ENCODE results near the gene EID1. TPM values are rescaled to one million over a fixed set of nuclear protein-coding genes. Genes with fewer than 3 reads are reported as not detected.

Gene EID1
- total and polyA plus RNA-seq, 2 experiments from 2014 or later = 218 to 228 TPM

DNA sequence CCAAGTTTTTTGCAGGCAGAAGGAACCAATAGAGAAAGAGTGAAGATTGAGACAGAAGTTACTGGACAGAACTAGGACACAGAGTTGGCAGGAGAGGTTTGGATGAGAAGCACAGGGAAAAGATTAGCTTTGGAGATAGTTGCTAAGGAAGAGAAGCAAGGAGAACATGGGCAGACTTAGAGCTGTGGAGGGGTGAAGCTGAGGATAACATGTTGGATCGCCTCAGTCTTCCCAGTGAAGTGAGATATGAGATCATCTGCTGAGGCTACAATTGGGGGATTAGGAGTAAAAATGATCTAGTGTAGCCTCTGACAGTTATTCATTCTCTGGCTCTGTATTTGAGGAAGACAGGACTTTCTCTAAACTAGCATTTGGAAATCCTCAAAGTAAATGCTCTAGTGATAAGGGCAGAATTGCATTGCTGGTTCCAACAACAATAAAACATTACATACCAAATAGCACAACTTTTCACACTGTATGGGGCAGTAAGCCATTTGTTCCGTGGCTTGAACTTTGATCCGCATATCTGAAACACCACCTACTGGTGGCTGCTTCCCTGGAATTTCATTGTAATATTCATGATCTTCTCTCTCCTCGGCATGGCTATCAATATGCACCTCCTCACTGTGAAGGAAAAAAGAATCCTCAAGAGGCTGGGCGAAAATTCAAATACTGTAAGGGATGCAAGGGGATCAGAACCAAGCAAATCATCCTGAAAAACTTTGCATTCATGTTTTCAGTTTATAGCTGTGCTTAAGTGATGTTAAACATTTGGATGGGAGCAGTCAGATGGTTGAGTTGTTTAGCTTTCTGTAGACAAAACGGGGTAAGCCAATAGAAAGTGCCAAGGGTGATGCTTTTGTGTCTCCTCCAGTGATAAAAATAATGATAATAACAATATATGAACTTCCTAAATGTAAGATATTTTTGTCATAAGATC is 22.2 kb upstream of the EID1 start:
- H2AFZ ChIP-seq = no peak overlapping the region
- H3K4me2 ChIP-seq = peak overlapping the region; percentile 57
- no peaks in the 10 kb centered on the region for H3K36me3 ChIP-seq (replicated peaks; ENCODE audit: insufficient read depth, low read depth)
- TF ChIP-seq, protein P1, sequence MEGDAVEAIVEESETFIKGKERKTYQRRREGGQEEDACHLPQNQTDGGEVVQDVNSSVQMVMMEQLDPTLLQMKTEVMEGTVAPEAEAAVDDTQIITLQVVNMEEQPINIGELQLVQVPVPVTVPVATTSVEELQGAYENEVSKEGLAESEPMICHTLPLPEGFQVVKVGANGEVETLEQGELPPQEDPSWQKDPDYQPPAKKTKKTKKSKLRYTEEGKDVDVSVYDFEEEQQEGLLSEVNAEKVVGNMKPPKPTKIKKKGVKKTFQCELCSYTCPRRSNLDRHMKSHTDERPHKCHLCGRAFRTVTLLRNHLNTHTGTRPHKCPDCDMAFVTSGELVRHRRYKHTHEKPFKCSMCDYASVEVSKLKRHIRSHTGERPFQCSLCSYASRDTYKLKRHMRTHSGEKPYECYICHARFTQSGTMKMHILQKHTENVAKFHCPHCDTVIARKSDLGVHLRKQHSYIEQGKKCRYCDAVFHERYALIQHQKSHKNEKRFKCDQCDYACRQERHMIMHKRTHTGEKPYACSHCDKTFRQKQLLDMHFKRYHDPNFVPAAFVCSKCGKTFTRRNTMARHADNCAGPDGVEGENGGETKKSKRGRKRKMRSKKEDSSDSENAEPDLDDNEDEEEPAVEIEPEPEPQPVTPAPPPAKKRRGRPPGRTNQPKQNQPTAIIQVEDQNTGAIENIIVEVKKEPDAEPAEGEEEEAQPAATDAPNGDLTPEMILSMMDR (IDR thresholded peaks at IDR 0.05; ENCODE audit: poor library complexity) = peak; percentile 51
- TF ChIP-seq EZH2 (IDR thresholded peaks at IDR 0.05; ENCODE audit: borderline replicate concordance) = no peak
- TF ChIP-seq EZH2phosphoT487 (IDR thresholded peaks at IDR 0.05; ENCODE audit: low read depth, severe bottlenecking, unreplicated experiment) = no peak
- peak; percentile 49 for DNase-seq (ENCODE audit: low spot score)
- 25% methylated on average over 6 of the region's 6 CpGs for WGBS (ENCODE audit: low lambda C conversion rate, missing lambda C conversion rate)
- H4K20me1 ChIP-seq (ENCODE audit: insufficient read depth, poor library complexity, severe bottlenecking) = no peaks in the 10 kb centered on the region
- H3K4me3 ChIP-seq = no peak overlapping the region
- H3K9me3 ChIP-seq (ENCODE audit: low read depth) = no peaks in the 10 kb centered on the region
- H3K27ac ChIP-seq = peak overlapping the region; percentile 14
- H3K79me2 ChIP-seq = no peaks in the 10 kb centered on the region
- H3K27me3 ChIP-seq = no peaks in the 10 kb centered on the region
- no peaks in the 10 kb centered on the region for H3K9me2 ChIP-seq (replicated peaks; ENCODE audit: insufficient read depth)
- peaks cover 7% of the 10 kb centered on the region for H3K4me1 ChIP-seq (ENCODE audit: insufficient read depth)

GRCh38 chr15:48856942-48857341 is 21.0 kb upstream of the EID1 start:
- Histone ChIP-seq H3K9me3 (ENCODE audit: low read depth) (no peaks in the 10 kb centered on the region), H3K79me2 (no peaks in the 10 kb centered on the region), H3K4me2 (peak overlapping the region; percentile 57), H3K27me3 (no peaks in the 10 kb centered on the region), H3K9me2 (replicated peaks; ENCODE audit: insufficient read depth) (no peaks in the 10 kb centered on the region), H4K20me1 (ENCODE audit: insufficient read depth, poor library complexity, severe bottlenecking) (no peaks in the 10 kb centered on the region), H2AFZ (no peak overlapping the region), H3K4me3 (no peak overlapping the region), H3K27ac (peak overlapping the region; percentile 25), H3K36me3 (replicated peaks; ENCODE audit: insufficient read depth, low read depth) (no peaks in the 10 kb centered on the region), H3K4me1 (ENCODE audit: insufficient read depth) (peaks cover 7% of the 10 kb centered on the region)
- no peak for TF ChIP-seq EZH2 (IDR thresholded peaks at IDR 0.05; ENCODE audit: borderline replicate concordance)
- TF ChIP-seq EZH2phosphoT487 (IDR thresholded peaks at IDR 0.05; ENCODE audit: low read depth, severe bottlenecking, unreplicated experiment) = no peak
- TF ChIP-seq, protein P1 (IDR thresholded peaks at IDR 0.05; ENCODE audit: poor library complexity) = no peak
- no peak for DNase-seq (ENCODE audit: low spot score)
- WGBS (ENCODE audit: low lambda C conversion rate, missing lambda C conversion rate) = 28% methylated on average over 2 of the region's 2 CpGs

DNA sequence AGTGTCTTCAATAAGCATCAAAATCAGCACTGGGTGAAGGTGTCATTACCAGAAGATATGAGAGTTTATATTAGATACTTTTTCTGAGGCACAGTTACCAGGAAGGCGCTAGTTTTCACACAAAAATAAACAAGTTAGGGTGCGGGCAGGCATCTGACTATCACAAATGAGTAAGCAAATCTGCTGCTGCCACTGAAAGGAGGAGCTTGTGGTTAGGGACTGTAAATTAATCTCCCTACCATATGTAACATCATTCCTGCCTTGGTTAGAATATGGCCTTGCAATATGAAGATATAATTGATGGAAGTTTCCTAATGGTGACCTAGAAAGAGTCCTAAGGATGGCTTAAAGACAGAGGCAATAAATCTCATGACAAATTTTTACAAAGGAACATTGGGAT is 19.5 kb upstream of the EID1 start:
- H3K9me2 ChIP-seq (replicated peaks; ENCODE audit: insufficient read depth) = no peaks in the 10 kb centered on the region
- H3K27ac ChIP-seq = no peak overlapping the region
- no peaks in the 10 kb centered on the region for H3K27me3 ChIP-seq
- H3K4me1 ChIP-seq (ENCODE audit: insufficient read depth) = peaks cover 7% of the 10 kb centered on the region
- H3K4me2 ChIP-seq = no peak overlapping the region
- no peak overlapping the region for H3K4me3 ChIP-seq
- H3K36me3 ChIP-seq (replicated peaks; ENCODE audit: insufficient read depth, low read depth) = no peaks in the 10 kb centered on the region
- no peaks in the 10 kb centered on the region for H3K9me3 ChIP-seq (ENCODE audit: low read depth)
- no peak for DNase-seq (ENCODE audit: low spot score)
- H3K79me2 ChIP-seq = no peaks in the 10 kb centered on the region
- H2AFZ ChIP-seq = no peak overlapping the region
- no peak for TF ChIP-seq EZH2phosphoT487 (IDR thresholded peaks at IDR 0.05; ENCODE audit: low read depth, severe bottlenecking, unreplicated experiment)
- WGBS (ENCODE audit: low lambda C conversion rate, missing lambda C conversion rate) = 78% methylated on average over 2 of the region's 2 CpGs
- H4K20me1 ChIP-seq (ENCODE audit: insufficient read depth, poor library complexity, severe bottlenecking) = no peaks in the 10 kb centered on the region

GRCh38 chr15:48859426-48859825 is 18.5 kb upstream of the EID1 start:
- H3K79me2 ChIP-seq = no peaks in the 10 kb centered on the region
- no peak overlapping the region for H3K27ac ChIP-seq
- H2AFZ ChIP-seq = no peak overlapping the region
- no peak overlapping the region for H3K4me2 ChIP-seq
- no peaks in the 10 kb centered on the region for H3K27me3 ChIP-seq
- peaks cover 7% of the 10 kb centered on the region for H3K4me1 ChIP-seq (ENCODE audit: insufficient read depth)
- H3K36me3 ChIP-seq (replicated peaks; ENCODE audit: insufficient read depth, low read depth) = no peaks in the 10 kb centered on the region
- H4K20me1 ChIP-seq (ENCODE audit: insufficient read depth, poor library complexity, severe bottlenecking) = no peaks in the 10 kb centered on the region
- no peak for DNase-seq (ENCODE audit: low spot score)
- 80% methylated on average over 2 of the region's 2 CpGs for WGBS (ENCODE audit: low lambda C conversion rate, missing lambda C conversion rate)
- H3K4me3 ChIP-seq = no peak overlapping the region
- H3K9me3 ChIP-seq (ENCODE audit: low read depth) = no peaks in the 10 kb centered on the region
- H3K9me2 ChIP-seq (replicated peaks; ENCODE audit: insufficient read depth) = no peaks in the 10 kb centered on the region
- TF ChIP-seq, protein P1 (IDR thresholded peaks at IDR 0.05; ENCODE audit: poor library complexity) = no peak
- no peak for TF ChIP-seq EZH2 (IDR thresholded peaks at IDR 0.05; ENCODE audit: borderline replicate concordance)
- TF ChIP-seq EZH2phosphoT487 (IDR thresholded peaks at IDR 0.05; ENCODE audit: low read depth, severe bottlenecking, unreplicated experiment) = no peak
